PFSK-1 (cell line): ENCODE data around the gene SDF2L1.
A peak's percentile ranks its signal among the peaks of the same experiment; 100 is the strongest.

Experiments
- POLR2AphosphoS5 ChIP-seq: IDR thresholded peaks from 2 replicates; pipeline ENCODE4 v1.6.1; 2012; ENCODE audit warnings: low read depth, mild to moderate bottlenecking, control low read depth, low read length, moderate library complexity
- REST ChIP-seq, 2 experiments: IDR thresholded peaks; 2 replicates each; pipeline versions ENCODE4 v1.6.1 to v1.8.0; 2011 to 2012; ENCODE audit warnings: low read depth in 2 of 2, low read length in 2 of 2, control low read depth in 1 of 2, inconsistent platforms in 1 of 2, mild to moderate bottlenecking in 1 of 2, moderate library complexity in 1 of 2; ENCODE audit not compliant: insufficient read depth in 1 of 2
- SIN3A ChIP-seq: IDR thresholded peaks from 2 replicates; pipeline ENCODE4 v1.6.1; 2012; ENCODE audit warnings: mild to moderate bottlenecking, low read length, moderate library complexity, borderline replicate concordance; ENCODE audit not compliant: insufficient read depth
- TAF1 ChIP-seq: IDR thresholded peaks from 2 replicates; pipeline ENCODE4 v1.6.1; 2012; ENCODE audit warnings: low read length, control low read depth, borderline replicate concordance; ENCODE audit not compliant: insufficient read depth

- TF ChIP-seq POLR2AphosphoS5 (peak; percentile 17; the same call in 1 of the 2 replicates), SIN3A (no peak), TAF1 (no peak), REST (IDR thresholded peaks at IDR 0.05; ENCODE audit: insufficient read depth in 1 of 2, low read depth in 2 of 2, low read length in 2 of 2) (no peak)
Observed at GRCh38 chr22:21624120-21624879, 17.8 kb upstream of the SDF2L1 start.
